ENCODE results near the gene C2orf49.

- TF ChIP-seq, protein P1, sequence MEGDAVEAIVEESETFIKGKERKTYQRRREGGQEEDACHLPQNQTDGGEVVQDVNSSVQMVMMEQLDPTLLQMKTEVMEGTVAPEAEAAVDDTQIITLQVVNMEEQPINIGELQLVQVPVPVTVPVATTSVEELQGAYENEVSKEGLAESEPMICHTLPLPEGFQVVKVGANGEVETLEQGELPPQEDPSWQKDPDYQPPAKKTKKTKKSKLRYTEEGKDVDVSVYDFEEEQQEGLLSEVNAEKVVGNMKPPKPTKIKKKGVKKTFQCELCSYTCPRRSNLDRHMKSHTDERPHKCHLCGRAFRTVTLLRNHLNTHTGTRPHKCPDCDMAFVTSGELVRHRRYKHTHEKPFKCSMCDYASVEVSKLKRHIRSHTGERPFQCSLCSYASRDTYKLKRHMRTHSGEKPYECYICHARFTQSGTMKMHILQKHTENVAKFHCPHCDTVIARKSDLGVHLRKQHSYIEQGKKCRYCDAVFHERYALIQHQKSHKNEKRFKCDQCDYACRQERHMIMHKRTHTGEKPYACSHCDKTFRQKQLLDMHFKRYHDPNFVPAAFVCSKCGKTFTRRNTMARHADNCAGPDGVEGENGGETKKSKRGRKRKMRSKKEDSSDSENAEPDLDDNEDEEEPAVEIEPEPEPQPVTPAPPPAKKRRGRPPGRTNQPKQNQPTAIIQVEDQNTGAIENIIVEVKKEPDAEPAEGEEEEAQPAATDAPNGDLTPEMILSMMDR (conservative IDR thresholded peaks at IDR 0.05) = no peak
- no peak for TF ChIP-seq ZFX (IDR thresholded peaks at IDR 0.05)
These were observed 11.9 kb upstream of the C2orf49 start for GRCh38 chr2:105325389-105325963.
